Measurements from ENCODE around the gene SLC13A4.
"Not testable (repeated sequence)": the region's sequence is repeated elsewhere in the genome, so short reads cannot be mapped to it uniquely, and the experiment has no call there.

SLC13A4 gene

DNA sequence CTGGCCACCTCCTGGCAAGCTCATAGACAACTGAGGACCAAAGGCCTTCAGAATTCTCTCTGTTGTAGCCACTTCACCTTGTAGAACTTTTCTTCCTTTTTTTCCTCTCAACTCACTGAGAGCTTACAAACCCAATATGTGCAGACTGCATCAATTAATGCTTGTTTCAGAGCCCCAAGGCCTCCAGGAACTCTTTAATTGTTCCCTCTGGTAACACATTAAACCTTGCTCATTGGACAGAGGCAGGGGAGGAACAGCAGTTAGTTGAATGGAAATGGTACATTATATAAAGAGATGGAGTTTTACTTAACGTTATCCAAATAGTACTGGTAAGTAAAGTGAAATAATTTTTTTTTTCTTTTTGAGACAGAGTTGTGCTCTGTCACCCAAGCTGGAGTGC lies 40.5 kb downstream of the SLC13A4 start:
- DNase-seq = no peak

DNA sequence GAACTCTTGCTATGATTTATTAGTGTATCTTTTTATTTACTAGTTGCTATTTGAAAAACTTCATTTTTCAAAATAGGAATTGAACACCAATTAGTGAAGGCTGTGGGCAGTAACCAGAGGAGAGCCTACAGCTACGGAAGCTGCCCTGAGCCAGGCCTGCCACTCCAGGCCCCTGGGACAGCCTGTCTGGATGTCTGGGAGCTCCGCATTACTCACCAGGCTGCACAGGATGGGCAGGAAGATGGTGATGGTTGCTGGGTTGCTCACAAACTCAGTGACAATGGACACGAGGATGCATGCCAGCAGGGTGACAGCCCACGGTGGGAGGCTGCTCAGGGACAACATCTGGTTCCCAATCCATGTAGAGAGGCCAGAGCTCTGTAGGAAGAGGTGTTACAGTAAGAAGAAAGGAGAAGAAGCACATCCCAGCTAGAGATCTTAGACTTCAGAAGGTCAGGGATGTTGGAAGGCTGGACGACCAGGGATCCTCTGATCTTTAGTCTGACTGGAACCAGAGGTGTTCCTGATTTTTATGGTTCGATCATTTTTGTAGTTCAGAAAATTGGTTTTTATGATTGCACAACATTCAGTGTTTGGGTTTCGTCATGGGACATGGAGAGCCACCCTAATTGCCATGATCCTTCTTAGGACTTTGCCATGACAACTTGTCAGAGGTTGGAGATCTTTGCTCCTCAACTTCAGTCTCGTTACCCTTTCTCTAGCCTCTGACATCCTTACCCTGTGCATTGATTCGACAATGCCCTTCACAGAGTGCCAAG lies 42.5 kb downstream of the SLC13A4 start:
- no peak for DNase-seq

DNA sequence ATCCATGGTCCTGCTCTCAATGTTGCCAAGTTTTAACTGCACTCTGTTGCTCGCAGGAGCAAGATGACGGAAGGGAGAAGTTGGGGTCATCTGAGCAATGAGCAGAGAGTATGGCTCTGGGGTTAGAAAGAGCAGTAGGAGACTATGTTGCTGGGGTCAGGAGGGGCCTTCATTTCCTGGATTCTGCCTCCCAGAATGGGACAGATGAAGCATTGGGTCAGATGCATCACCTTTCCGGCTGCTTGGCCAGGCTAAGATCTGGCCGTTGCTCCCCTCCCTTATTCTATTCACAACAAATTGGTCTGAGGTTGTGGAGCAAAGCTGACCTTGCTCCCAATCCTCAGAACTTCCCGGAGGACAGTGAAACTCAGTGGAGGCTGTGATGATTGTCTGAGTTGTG lies 43.3 kb downstream of the SLC13A4 start:
- DNase-seq = no peak

DNA sequence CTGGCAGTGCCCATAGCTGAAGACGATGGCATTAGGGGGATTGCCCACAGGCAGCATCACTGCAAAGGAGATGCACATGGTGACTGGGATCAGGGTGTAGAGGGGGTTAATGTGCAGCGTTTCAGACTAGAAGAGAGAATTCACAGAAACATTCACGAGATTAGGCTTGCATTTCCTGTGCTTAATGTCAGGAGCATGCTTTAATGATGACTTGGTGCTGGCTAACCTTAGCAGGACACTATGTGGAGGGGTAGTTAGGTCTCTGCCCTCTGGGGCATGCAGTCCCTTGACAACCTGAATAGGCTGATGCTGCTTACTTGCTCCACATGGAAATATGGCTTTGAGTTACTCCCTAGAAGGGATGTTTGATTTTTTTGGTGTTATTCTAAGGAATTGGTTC lies 43.9 kb downstream of the SLC13A4 start:
- no peak for DNase-seq

DNA sequence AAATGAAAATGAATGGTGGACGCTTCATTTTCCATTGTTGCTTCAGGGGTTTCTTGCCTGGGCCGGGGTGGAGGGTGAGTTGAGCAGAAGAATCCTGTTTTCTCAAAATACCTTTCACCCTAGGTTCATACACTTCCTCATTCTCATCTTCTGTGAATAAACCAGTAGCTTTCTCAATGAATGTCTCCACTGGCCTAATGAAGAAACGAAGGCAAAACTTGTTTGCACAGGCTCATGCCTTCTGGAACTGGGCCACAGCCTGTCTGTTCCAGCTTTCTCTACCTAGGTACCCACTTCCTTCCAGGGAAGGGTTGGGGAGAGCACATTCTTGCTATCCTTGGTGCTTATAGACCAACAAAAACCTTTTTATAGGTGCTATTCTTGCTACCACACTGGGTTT lies 44.4 kb downstream of the SLC13A4 start:
- DNase-seq = no peak

DNA sequence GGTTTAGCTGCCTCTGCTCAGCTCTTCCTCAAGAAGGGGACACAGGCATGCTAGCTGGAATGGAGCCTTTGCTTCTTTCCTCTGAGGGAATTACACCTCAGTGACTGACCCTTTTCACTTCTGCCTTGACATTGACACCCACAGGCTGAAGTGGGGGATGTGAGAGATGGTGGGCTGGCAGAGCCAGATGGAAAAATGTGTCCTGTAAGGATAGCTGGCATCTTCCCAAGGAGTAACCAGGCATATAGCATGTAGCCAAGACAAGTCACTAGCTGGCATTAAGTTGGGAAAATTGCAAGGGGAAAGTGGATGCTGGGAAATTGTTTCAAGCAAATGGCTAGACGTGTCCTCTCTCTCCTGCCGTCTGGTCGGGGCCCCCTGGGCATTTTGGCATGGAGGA lies 45.8 kb downstream of the SLC13A4 start:
- DNase-seq = no peak

DNA sequence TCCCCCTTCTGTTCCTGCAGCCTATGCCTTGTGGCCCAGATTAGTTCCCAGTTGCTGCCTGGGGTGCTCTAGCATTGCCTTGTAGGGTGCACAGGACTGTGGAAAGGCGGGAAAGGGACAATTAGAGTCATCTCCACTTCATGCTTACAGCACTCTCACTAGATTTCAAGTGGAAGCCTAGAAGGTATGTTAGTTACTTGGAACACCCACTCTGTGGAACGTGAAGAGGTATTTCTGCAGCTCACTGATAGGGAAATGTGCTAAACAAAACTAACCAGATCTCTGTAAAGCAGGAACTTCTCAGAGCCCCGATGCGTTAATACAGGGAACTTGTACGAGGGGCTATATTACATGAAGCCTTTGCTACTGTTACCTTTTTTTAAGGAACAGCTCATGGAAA lies 46.2 kb downstream of the SLC13A4 start:
- no peak for DNase-seq

DNA sequence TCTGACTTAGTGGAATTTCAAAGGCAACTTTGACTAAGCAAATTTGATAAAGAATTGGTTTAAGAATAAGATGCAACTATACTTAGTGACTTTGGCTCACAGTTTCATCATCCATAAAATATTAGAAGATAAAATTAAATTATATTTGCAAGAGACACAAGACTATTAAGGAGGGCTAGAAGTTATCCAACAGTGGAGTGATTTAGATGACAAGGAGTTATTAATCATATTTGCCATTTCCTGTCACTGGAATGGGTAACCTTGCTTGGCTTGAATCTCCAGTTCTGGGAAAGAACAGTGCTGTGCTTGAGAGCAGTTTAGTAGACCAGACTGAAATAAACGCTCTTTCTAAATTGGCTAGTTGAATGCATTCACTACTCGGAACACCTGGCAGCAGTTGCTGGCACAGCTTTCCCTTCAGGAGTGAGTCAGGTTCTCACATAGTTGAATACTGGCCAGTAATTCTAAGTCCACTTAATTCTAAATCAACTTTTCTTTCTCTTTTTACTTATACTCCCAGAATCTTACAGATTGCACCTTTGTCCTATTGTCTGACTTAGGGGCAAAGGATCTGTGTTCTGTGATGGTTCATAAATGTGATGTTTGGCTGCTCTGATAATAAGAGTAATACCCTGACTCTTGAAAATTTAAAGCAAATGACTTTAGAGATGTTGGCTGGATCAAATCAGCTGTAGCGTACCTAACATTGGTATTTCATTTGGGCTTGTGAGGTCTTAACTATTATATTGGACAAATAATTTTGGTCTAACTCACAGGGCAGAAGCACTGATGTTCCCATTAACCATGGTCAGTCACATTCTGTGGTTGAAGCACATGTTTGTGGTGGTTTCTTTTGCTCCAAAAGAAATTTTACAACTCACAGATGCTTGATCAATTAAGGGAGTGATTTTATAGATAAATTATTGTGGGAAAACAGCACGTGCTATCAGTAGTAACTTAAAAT lies 49.1 kb downstream of the SLC13A4 start:
- no peak for DNase-seq

DNA sequence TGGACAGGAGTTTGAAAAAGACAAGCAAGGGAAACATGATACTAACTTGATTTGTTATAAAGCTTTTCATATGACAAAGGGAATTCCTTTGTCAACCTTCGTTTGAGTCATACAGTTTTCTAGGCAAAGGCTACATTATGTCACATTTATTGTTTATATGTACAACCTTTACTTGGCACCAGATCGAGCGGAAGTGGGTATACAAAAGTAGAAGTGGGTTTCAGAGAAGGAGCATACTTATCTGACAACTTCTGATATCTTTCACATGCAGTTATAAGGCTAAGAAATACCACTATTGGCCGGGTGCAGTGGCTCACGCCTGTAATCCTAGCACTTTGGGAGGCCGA lies 54.7 kb downstream of the SLC13A4 start:
- DNase-seq = no peak

DNA sequence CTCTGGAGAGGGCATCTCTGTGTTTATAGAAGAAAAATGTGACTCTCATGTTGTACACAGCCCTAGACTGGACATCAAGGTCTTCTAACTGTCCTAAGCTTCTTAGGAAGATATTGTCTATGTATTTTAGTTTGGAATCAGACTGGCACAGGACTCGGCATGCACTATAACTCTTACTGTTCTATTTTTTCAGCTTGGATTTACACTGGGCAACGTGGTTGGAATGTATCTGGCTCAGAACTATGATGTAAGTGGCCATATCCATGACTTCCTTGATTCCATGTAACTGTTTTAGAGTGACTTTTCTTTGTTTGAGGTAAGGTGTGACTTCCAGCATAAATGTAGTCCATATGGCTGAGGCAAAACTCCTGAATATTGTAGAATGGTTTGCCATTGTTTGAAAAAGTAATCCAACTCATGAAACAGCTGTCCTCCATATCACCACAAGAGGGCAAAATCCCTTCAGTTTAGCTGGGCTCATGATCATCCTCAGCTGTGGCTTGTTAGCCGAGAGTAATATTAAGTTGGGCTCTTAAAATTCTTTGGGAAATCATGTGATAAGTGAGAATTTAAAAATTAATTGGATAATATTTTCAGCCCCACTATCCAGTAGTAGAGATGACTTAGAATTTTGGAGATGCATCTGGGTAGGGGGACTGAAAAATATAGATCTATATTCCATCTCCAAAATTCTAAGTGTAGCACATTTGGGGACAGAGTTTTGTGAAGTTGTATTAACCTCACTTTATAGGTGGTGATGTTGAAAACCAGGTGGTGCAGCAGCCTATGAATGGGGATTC lies 55.2 kb downstream of the SLC13A4 start:
- peak; percentile 79 for DNase-seq

DNA sequence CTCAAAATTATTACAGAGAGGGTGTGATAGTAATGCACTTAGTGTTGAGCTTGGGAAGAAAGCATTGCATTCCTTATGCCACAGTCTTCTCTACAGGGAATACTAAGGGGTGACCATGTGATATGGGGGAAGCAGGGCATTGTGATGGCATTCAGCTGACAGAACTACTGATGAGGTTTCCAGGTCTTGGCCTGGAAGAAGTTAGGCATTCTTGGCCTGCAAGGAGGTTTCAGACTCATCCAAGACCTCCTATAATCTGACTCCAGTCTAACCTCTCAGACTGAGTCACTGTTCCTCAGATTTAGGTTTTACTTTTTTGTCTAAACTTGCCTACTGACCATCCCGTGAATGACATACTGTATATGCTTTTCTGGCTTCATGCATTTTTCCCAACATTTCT lies 57.8 kb downstream of the SLC13A4 start:
- no peak for DNase-seq

DNA sequence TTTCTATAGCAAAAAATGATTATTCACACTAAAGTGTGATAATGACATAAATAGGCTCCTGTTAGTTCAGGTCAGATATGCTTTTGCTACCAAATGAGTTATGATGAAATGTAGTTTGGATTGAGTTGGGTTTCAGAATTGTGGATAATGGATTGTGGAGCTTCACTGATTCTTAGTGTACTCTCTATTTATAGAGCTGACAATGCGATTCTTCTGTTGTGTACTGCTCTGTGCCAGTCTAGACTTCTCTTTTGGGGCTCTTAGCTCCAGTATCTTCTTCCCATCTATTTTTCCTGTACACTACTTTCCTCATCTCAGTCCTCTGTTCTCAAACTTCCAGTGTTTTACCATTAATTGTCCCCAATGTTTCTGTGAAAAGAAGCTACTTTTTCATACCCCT lies 58.2 kb downstream of the SLC13A4 start:
- no peak for DNase-seq

DNA sequence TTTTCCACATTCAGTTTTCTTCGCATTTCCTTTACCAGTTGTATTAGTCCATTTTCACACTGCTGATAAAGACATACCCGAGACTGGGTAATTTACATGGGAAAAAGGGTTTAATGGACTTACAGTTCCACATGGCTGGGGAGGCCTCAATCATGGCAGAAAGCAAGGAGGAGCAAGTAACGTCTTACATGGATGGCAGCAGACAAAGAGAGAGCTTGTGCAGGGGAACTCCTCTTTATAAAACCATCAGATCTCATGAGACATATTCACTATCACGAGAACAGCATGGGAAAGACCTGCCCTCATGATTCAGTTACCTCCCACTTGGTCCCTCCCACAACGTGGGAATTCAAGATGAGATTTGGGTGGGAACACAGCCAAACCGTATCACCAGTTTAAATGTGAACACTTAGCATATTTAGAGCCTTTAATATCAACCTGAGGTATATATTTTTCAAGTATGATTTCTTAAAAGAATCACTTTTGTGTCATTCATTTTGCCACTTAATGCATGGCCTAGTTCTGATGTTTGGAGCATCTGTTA lies 59.1 kb downstream of the SLC13A4 start:
- not testable (repeated sequence) for DNase-seq

DNA sequence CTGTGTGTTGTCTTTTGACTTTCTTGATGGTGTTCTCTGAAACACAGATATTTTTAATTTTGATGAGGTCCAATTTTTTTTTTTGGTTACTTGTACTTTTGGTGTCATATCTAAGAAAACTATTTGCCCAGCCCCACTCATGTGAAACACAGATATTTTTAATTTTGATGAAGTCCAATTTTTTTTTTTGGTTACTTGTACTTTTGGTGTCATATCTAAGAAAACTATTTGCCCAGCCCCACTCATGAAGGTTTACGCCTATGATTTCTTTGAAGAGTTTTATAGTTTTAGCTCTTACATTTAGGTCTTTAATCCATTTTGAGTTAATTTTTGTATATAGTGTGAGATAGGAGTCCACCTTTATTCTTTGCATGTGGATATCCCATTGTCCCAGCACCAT lies 60.4 kb downstream of the SLC13A4 start:
- DNase-seq = not testable (repeated sequence)

DNA sequence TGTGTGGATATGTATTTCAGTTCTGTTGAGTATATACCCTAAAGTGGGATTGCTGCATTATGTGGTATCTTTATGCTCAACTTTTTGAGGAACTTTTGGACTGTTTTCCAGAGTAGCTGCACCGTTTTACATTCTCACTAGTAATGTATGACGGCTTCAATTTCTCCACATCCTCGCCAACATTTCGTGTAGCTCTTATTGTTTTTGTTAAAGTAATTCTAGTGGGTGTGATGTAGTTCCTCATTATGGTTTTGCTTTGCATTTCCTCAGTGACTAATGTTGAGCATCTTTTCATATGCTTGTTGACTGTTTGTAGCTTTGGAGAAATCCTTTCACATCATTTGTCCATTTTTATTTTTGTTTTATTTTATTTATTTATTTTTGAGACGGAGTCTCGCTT lies 61.1 kb downstream of the SLC13A4 start:
- no peak for DNase-seq

DNA sequence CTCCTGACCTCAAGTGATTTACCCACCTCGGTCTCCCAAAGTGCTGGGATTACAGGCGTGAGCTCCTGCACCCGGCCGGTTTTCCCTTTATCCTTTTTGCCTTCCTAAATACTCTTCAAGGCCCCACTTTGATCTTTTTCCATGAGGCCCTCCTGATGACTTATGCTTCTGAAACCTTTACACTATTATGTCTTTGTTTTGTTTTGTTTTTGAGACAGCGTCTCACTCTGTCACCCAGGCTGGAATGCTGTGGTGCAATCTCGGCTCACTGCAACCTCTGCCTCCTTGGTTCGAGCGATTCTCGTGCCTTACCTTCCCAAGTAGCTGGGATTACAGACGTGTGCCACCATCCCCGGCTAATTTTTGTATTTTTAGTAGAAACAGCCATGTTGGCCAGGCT lies 61.8 kb downstream of the SLC13A4 start:
- DNase-seq = no peak

DNA sequence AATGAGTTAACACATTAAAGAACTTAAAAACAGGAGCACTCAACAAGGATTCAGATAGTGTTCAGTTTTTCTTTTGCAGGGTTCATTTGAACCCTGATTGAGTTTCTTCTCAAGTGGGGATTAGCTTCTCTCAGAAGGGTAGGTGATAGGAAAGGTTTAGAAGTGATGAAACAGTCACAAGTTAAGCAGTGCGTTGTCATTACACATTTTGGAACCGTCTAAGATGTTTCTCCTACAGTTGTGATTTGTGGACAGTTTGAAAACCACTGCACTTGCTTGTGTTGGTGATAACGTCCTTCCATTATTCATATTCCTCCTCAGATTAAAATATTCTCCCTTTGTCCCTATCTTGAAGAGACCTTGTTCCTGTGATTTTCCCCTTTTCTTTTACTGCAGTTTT lies 62.9 kb downstream of the SLC13A4 start:
- no peak for DNase-seq

DNA sequence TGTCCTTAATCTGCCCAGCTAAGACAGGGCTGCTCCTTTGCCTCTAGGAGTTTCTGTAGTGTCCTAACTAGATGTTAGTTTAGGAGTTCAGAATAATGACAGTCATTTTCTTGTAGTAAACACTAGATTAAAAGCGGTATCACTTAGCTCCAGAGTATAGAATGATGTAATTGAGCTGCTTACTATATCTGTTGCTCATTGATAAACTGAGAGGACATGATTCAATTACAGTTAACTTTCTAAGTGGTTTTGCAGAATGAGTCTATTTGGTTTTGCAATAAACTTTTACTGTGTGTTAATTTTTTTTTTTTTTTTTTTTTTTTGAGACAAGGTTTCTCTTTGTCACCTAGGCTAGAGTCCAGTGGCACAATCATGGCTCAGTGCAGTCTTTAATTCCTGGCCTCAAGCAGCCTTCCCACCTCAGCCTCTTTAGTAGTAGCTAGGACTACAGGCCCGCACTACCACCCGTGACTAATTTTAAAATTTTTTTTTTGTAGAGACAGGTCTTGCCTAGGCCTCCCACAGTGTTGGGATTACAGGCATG lies 63.9 kb downstream of the SLC13A4 start:
- DNase-seq = no peak

DNA sequence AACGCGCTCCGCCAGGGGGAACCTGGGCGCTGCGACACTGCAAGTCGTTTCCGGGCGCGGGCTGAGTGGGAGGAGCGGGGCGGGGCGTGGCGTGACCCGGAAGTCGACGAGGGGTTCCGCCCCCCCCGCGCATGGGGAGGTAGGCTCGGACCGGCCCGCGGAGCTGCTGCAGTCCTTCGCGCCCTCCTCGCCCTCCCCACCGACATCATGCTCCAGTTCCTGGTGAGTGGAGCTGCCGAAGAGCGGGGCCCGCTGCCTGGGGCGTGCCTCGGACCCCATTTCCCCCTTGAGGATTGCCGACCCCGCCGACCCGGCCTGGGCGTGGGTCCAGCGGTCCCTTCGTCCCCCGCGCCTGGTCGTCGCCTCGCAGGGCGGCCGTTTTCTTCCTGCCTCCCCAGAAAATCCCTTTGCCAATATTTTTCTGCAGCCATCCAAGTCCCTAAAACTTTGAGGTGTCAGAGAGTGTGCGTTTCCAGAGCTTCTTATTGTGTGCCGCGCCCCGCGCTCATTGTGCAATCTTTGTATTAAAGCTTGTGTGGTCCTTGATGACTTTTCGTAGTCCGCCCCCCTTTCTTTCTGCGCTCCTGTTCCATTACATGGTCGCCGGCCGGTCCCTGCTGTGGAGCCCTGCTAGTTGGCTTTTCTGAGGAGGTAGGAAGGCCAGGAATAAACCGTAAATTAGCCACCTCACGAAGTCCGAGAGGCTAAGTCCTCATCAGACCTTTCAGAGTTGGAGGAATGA lies 65.4 kb downstream of the SLC13A4 start, which contains the start of gene STMP1:
Gene STMP1, plus strand, starts transcription at position 142 of the 742 bp plus-strand sequence.
- DNase-seq = peak; percentile 99

DNA sequence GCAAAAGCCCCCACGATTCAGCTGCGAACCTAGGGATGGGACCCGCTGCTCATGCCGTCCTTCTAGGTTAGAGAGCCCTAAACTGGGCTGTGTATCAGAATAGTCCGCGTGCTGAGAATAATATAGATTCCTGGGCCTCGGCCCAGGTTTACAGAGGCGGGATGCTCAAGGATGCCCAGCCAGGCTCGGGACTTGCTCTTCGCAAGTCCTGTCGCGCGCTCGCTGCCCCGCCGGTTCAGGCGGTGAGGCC lies 65.9 kb downstream of the SLC13A4 start:
- DNase-seq = no peak

DNA sequence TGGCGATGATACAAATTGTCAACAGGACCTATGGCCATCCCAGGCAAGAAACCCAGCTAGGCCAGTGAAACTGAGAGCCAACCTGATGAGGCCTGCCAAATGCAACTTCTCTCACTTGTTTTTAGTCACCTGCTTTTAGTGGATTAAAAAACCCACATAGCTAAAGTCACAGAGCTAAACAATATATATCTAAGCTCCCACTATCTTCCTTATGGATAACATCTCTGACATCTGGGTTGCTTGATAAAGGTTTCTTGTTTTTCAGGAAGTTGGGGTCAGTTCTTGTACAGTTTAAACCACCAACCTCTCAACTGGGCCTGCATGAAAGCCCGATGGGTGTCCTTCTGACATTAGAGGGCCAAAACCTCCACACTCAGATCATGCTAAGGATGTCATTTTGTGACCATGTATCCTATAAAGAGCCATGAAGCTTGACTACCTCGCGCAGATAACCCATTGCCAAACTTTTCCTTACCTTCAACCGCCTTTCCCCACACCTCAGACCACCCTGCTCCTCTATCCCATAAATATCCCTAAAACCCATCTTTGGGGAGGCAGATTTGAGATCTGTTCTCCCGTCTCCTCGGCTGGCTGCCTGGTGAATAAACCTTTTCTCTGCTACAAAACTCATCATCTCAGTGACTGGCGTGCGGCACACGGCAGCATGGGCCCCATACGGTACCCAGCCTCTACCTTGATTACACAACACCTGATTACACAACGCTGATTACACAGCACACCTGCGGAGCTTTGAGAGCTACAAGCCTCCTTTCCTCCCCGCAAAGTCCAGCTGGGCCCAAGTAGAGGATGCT lies 66.5 kb downstream of the SLC13A4 start:
- peak; percentile 90 for DNase-seq

Data from DMS53 (cell line).